ENCODE measurements around the gene P2RX6. TPM values are rescaled to one million over a fixed set of nuclear protein-coding genes. Genes with fewer than 3 reads are reported as not detected.

Gene P2RX6
- total and polyA plus RNA-seq, 9 of the 15 experiments (the other 6 are each of a cell fraction or from before 2014, with no cell fraction given) = 0.01 to 3.9 (median 1.5) TPM; not detected in 1

GRCh38 chr22:20998411-20999336, 16.3 kb upstream of the P2RX6 start:
- in situ Hi-C loops (cut with MboI) (no loop called here), intact Hi-C loops (cut with micrococcal nuclease) (no loop called here)
- peaks cover 21 to 93% of the 10 kb centered on the region in 2 experiments for H3K4me1 ChIP-seq (replicated peaks in 1 of 2; ENCODE audit: control insufficient read depth in 2 of 2, insufficient read depth in 2 of 2, low read length in 2 of 2)
- H3K79me2 ChIP-seq (ENCODE audit: control insufficient read depth, insufficient read depth, low read length) = peaks cover 42% of the 10 kb centered on the region
- no peak overlapping the region; the same call in 2 of the 3 replicates for H3K27ac ChIP-seq (ENCODE audit: extremely low read depth, low read depth, low read length)
- peak overlapping the region in 1 of 2 experiments; percentile 93; a peak in 2 of 4 replicates for H3K9ac ChIP-seq (ENCODE audit: insufficient read depth in 1 of 2, low read depth in 2 of 2, low read length in 2 of 2)
- peaks cover 73% of the 10 kb centered on the region for H3K36me3 ChIP-seq (ENCODE audit: control insufficient read depth, insufficient read depth, low read length)
- H3K4me3 ChIP-seq = no peak overlapping the region
- POLR2A ChIA-PET = interaction anchor here (0.6 to 17.9 kb wide), 22 partner anchors 9 to 522 kb away, joined by 3 to 451 read pairs (median 5); partner anchors contain the start of genes AIFM3, CRKL, LZTR1 and P2RX6
- H2AFZ ChIP-seq (ENCODE audit: low read depth, low read length) = no peak overlapping the region
- CTCF ChIA-PET (ENCODE audit: low intra/inter-chr PET ratio) = no interaction called here
- DNase-seq (ENCODE audit: extremely low read depth in 1 of 4, low spot score in 3 of 4) (peak in 1 of 4 experiments; percentile 63), ATAC-seq (no peak), FAIRE-seq (no peak)
- H4K20me1 ChIP-seq (replicated peaks; ENCODE audit: control insufficient read depth, insufficient read depth, low read length) = peaks cover 28% of the 10 kb centered on the region; the same call in 1 of the 2 replicates
- no peak overlapping the region for H3K4me2 ChIP-seq (ENCODE audit: insufficient read depth, low read length)
- H3K9me1 ChIP-seq (ENCODE audit: control insufficient read depth, insufficient read depth, low read length) = no peaks in the 10 kb centered on the region
- no peaks in the 10 kb centered on the region for H3K27me3 ChIP-seq (ENCODE audit: control insufficient read depth in 2 of 2, insufficient read depth in 2 of 2, low read length in 2 of 2)
- WGBS (ENCODE audit: insufficient coverage, low coverage, missing lambda C conversion rate) = 67% methylated on average over 7 of the region's 7 CpGs
- no peaks in the 10 kb centered on the region for H3K9me3 ChIP-seq (replicated peaks; ENCODE audit: control insufficient read depth, insufficient read depth, low read depth, low read length)
- BruUV-seq (replicated peaks) = no TSS peak
- TF ChIP-seq ZNF57 (CRISPR knock-in tag; IDR thresholded peaks at IDR 0.05) = peak; percentile 6; the same call in 1 of the 2 replicates
- TF ChIP-seq RBM17 (IDR thresholded peaks at IDR 0.05; ENCODE audit: borderline replicate concordance, low read depth, low read length) = no peak
- peak; percentile 88 for TF ChIP-seq NR2F6 (CRISPR knock-in tag; IDR thresholded peaks at IDR 0.05)
- peak; percentile 63; the same call in 1 of the 2 replicates for TF ChIP-seq ZFPM2 (CRISPR knock-in tag; IDR thresholded peaks at IDR 0.05)
- no peak for TF ChIP-seq REST (IDR thresholded peaks at IDR 0.05; ENCODE audit: borderline replicate concordance)
- TF ChIP-seq REST (CRISPR knock-in tag; IDR thresholded peaks at IDR 0.05; ENCODE audit: low read depth) = 0 out of 2 replicates have a peak, but pooled peaks have one; percentile 48
- no peak for TF ChIP-seq ZC3H8 (IDR thresholded peaks at IDR 0.05)

All from K562 (cell line).